ENCODE data around the gene AOPEP.
A peak's percentile ranks its signal among the peaks of the same experiment; 100 is the strongest.

Gene AOPEP

DNA sequence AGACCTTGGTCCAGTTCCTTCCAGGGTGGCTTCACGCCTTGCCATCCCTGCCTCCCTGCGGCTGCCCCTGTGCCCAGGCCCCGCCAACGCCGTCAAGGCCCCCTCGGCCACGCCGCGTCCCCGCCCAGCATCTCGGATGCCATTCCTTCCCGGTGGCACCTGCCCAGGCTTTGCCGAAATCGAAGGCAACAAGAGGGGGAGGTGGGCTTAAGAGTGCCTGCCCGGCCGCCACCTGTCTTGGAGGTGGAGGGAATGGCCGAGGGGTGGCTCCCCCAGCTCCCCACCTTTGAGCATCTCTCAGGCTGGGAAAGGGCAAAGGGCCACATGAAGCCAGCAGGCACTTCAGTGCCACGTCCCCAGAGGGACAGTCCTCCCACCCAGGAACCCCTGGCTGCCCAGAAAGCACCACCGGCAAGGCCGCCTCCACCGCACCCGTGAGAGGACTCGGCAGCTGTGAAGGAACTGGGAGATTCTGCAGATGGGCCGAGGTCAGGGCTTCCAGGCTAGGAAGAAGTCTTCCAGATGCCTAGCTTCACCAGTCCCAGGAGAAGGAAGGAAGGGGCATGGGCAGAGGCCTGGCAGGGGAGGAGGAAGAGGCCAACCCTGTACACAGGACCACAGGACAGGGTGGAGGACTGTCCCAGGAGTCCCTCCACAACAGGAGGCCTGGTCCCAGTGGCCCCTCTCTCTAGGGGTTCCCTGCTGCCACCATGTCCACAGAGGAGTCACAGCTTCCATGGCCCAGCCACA is 373.0 kb downstream of the AOPEP start:
- no peaks in the 10 kb centered on the region for H3K27me3 ChIP-seq (ENCODE audit: control insufficient read depth in 2 of 2, insufficient read depth in 2 of 2, low read length in 2 of 2)
- no peak overlapping the region for H3K4me3 ChIP-seq (ENCODE audit: low read length in 2 of 2)
- H3K36me3 ChIP-seq (ENCODE audit: control insufficient read depth in 2 of 2, insufficient read depth in 2 of 2, low read length in 2 of 2): peaks cover 6 to 8% of the 10 kb centered on the region in 2 donors
- no peaks in the 10 kb centered on the region for H3K9me3 ChIP-seq (ENCODE audit: control insufficient read depth in 2 of 2, low read length in 2 of 2)
- no peak overlapping the region for H3K9ac ChIP-seq (ENCODE audit: low read depth in 1 of 2, low read length in 2 of 2)
- peaks cover 0 to 3% of the 10 kb centered on the region in 2 donors for H3K4me1 ChIP-seq (ENCODE audit: control insufficient read depth in 2 of 2, insufficient read depth in 2 of 2, low read length in 2 of 2)
- H3K27ac ChIP-seq (ENCODE audit: low read depth in 2 of 2, low read length in 2 of 2): no peak overlapping the region

DNA sequence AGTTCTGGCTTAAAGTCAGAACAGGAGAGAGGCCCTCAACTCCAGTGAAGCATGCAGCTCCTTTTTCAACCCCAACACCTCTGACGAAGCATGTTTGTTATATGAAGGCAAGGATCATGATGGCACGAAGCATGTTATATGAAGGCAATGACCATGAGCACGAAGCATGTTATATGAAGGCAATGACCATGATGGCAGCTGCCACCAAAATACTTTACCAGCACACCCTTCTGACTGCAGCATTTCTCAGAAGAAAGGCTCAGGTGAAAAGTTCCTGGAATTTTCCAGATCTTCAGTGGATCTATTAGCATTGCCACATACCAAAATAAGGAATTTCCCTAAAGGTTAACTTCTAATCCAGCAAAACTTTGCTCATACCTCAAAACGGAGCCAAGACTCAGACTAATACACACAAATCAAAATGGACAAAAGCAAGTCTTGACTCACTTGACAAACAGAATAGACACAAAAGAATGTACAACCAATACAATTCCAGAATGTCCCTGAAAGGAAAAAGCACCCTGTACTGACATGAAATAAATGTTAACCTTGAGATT is 373.6 kb downstream of the AOPEP start:
- no peaks in the 10 kb centered on the region for H3K27me3 ChIP-seq (ENCODE audit: control insufficient read depth in 2 of 2, insufficient read depth in 2 of 2, low read length in 2 of 2)
- H3K36me3 ChIP-seq (ENCODE audit: control insufficient read depth in 2 of 2, insufficient read depth in 2 of 2, low read length in 2 of 2): peaks cover 6 to 8% of the 10 kb centered on the region in 2 donors
- peaks cover 0 to 3% of the 10 kb centered on the region in 2 donors for H3K4me1 ChIP-seq (ENCODE audit: control insufficient read depth in 2 of 2, insufficient read depth in 2 of 2, low read length in 2 of 2)
- H3K27ac ChIP-seq (ENCODE audit: low read depth in 2 of 2, low read length in 2 of 2): no peak overlapping the region
- H3K4me3 ChIP-seq (ENCODE audit: low read length in 2 of 2): no peak overlapping the region
- H3K9me3 ChIP-seq (ENCODE audit: control insufficient read depth in 2 of 2, low read length in 2 of 2): no peaks in the 10 kb centered on the region
- no peak overlapping the region for H3K9ac ChIP-seq (ENCODE audit: low read depth in 1 of 2, low read length in 2 of 2)

DNA sequence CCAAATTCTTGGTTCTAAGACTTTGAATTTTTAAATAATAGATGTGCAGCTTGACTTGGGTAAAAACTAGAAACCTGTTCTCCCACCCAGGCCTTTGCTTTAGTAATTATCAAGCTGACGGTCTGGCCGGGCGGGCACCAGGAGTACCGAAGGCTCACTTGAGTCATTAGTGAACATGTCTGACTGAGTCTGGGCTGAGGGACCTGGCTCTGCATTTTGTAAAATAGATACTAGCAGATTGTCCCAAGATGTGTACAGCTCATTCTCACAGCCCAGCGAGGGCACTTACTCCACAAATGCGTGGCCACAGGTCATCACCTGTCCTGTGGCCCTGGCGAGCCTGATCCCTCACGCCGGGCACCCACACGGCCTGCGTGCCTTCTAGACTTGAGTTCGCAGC is 374.8 kb downstream of the AOPEP start:
- H3K36me3 ChIP-seq (ENCODE audit: control insufficient read depth in 2 of 2, insufficient read depth in 2 of 2, low read length in 2 of 2): peaks cover 6 to 8% of the 10 kb centered on the region in 2 donors
- peaks cover 0 to 3% of the 10 kb centered on the region in 2 donors for H3K4me1 ChIP-seq (ENCODE audit: control insufficient read depth in 2 of 2, insufficient read depth in 2 of 2, low read length in 2 of 2)
- H3K9ac ChIP-seq (ENCODE audit: low read depth in 1 of 2, low read length in 2 of 2): no peak overlapping the region
- H3K4me3 ChIP-seq (ENCODE audit: low read length in 2 of 2): no peak overlapping the region
- H3K27me3 ChIP-seq (ENCODE audit: control insufficient read depth in 2 of 2, insufficient read depth in 2 of 2, low read length in 2 of 2): no peaks in the 10 kb centered on the region
- H3K9me3 ChIP-seq (ENCODE audit: control insufficient read depth in 2 of 2, low read length in 2 of 2): no peaks in the 10 kb centered on the region
- H3K27ac ChIP-seq (ENCODE audit: low read depth in 2 of 2, low read length in 2 of 2): no peak overlapping the region

DNA sequence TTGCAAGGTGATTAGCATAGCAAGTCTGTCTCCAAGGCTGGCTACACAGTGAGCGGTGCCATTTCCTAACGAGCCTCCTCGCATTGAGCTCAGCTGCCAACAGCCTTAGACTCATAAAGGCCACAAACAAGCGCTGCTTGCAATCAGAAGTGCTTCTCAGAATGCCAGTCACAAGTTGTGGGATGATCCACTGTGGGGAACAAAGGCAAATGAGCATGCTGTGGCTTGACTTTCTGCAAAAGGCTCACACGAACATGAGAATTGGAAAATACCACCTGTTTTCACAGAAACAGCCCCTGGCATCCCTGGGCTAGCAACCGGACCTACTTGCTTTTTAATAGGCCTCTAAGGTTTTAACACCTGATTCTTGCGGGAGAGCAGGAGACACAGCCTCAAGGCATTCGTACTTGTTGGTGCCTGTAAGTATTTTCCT is 375.5 kb downstream of the AOPEP start:
- H3K36me3 ChIP-seq (ENCODE audit: control insufficient read depth in 2 of 2, insufficient read depth in 2 of 2, low read length in 2 of 2): peaks cover 11 to 13% of the 10 kb centered on the region in 2 donors
- peak overlapping the region in 1 of 2 donors; percentile 24 for H3K27ac ChIP-seq (ENCODE audit: low read depth in 2 of 2, low read length in 2 of 2)
- H3K9me3 ChIP-seq (ENCODE audit: control insufficient read depth in 2 of 2, low read length in 2 of 2): no peaks in the 10 kb centered on the region
- no peaks in the 10 kb centered on the region for H3K27me3 ChIP-seq (ENCODE audit: control insufficient read depth in 2 of 2, insufficient read depth in 2 of 2, low read length in 2 of 2)
- H3K9ac ChIP-seq (ENCODE audit: low read depth in 1 of 2, low read length in 2 of 2): no peak overlapping the region
- H3K4me3 ChIP-seq (ENCODE audit: low read length in 2 of 2): no peak overlapping the region
- H3K4me1 ChIP-seq (ENCODE audit: control insufficient read depth in 2 of 2, insufficient read depth in 2 of 2, low read length in 2 of 2): peaks cover 0 to 3% of the 10 kb centered on the region in 2 donors

DNA sequence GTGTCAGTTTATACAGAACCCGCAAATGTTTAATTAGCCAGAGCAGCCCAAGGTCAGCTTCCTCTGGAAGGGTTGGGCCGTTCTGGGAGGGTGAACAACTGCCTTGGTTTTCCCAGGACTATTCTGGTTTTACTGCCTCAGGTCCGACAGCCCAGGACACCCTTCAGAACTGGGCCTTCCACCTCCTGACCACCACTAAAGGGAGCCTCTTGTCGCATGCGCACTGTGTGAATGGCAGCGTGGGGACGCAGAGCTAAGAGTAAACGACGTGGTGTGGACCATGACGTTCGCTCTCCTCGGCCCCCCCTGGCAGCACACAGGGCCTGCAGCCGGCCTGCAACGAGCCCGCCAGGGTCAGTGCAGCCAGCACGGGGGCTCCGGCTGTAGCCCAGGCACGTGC is 376.1 kb downstream of the AOPEP start:
- H3K9me3 ChIP-seq (ENCODE audit: control insufficient read depth in 2 of 2, low read length in 2 of 2): no peaks in the 10 kb centered on the region
- H3K9ac ChIP-seq (ENCODE audit: low read depth in 1 of 2, low read length in 2 of 2): no peak overlapping the region
- H3K36me3 ChIP-seq (ENCODE audit: control insufficient read depth in 2 of 2, insufficient read depth in 2 of 2, low read length in 2 of 2): peaks cover 13% of the 10 kb centered on the region in 2 donors
- no peaks in the 10 kb centered on the region for H3K27me3 ChIP-seq (ENCODE audit: control insufficient read depth in 2 of 2, insufficient read depth in 2 of 2, low read length in 2 of 2)
- peak overlapping the region in 1 of 2 donors; percentile 24 for H3K27ac ChIP-seq (ENCODE audit: low read depth in 2 of 2, low read length in 2 of 2)
- peaks cover 0 to 3% of the 10 kb centered on the region in 2 donors for H3K4me1 ChIP-seq (ENCODE audit: control insufficient read depth in 2 of 2, insufficient read depth in 2 of 2, low read length in 2 of 2)
- H3K4me3 ChIP-seq (ENCODE audit: low read length in 2 of 2): no peak overlapping the region

DNA sequence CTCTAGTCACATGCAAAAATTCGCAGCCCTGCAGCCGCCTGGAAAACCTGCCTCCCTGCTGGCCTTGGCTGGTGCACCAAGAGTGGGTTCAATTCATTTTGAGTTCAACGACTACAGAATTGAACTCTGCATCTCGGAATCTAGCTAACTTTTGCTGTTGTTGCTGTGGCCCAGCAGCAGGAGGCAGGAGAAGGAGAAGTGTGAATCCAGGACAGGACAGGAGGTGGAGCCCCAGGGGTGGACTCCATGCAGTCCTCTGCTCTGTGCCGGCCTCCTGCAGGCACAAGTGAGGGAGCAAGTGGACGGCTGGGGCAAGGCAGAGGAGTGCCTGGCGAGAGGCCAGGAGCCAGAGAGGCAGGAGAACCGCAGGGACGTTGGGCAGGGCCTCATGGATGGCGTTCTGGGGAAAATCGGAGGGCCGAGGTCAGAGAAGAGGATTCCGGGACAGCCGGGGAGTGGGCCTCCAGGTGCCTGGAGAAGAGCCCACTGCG is 376.8 kb downstream of the AOPEP start:
- Histone ChIP-seq H3K4me3 (ENCODE audit: low read length in 2 of 2) (no peak overlapping the region), H3K27ac (ENCODE audit: low read depth in 2 of 2, low read length in 2 of 2) (no peak overlapping the region), H3K27me3 (ENCODE audit: control insufficient read depth in 2 of 2, insufficient read depth in 2 of 2, low read length in 2 of 2) (no peaks in the 10 kb centered on the region), H3K9me3 (ENCODE audit: control insufficient read depth in 2 of 2, low read length in 2 of 2) (no peaks in the 10 kb centered on the region), H3K9ac (ENCODE audit: low read depth in 1 of 2, low read length in 2 of 2) (no peak overlapping the region), H3K36me3 (ENCODE audit: control insufficient read depth in 2 of 2, insufficient read depth in 2 of 2, low read length in 2 of 2) (peaks cover 13% of the 10 kb centered on the region in 2 donors), H3K4me1 (ENCODE audit: control insufficient read depth in 2 of 2, insufficient read depth in 2 of 2, low read length in 2 of 2) (peaks cover 0 to 3% of the 10 kb centered on the region in 2 donors)

DNA sequence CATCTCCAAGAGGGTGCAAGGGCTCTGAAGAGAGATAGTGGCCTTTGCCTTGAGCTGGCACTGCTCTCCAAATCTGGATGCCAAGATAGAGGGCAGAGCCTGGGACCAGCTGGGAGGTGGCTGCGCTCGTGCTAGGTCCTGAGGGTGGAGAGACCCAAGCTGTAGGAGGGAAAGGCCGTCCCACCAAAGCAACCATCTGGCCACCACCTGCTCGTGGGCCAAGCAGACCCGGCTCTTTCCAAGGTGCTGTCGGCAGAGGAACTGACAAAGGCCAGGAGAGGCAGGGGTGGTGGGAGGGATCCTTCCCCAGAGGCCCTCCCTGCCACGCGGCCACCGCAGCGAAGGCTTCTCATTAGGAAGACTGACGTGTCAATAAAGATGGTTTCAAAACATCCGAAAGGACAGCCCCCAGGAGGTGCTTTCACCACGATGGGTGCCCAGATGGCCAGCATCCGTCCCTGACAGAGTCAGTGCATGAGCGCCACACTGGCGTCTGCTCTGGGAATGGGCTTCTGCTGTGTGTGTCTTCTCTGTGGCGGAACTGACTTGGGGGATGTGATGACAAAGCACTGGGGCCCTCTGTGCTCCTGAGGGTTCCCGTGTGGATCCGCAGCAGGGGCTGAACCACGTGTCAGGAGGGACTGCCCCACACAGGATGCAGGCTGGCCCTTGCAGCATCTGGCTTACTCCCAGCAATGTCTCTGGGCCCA is 377.5 kb downstream of the AOPEP start:
- Histone ChIP-seq H3K9ac (ENCODE audit: low read depth in 1 of 2, low read length in 2 of 2) (no peak overlapping the region), H3K4me1 (ENCODE audit: control insufficient read depth in 2 of 2, insufficient read depth in 2 of 2, low read length in 2 of 2) (peaks cover 0 to 3% of the 10 kb centered on the region in 2 donors)

DNA sequence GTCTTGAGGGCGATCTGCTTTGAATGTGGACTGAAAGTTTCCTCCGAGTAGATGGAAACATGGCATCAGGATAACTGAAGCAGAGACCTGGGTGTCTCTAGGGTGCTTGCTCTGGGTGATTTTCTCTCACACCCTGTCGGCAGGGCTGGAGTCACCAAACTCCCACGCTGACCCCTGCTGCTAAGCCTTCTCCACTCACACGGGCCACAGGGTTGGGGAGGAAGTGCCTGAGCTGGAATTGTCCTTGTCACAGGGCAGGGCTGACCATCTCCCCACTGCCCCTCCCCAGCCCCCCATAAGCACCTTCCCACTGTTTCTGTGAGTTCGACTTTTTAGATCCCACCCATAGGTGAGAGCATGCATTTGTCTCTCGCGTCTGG is 378.1 kb downstream of the AOPEP start:
- Histone ChIP-seq H3K4me1 (ENCODE audit: control insufficient read depth in 2 of 2, insufficient read depth in 2 of 2, low read length in 2 of 2) (peaks cover 0 to 3% of the 10 kb centered on the region in 2 donors), H3K27me3 (ENCODE audit: control insufficient read depth in 2 of 2, insufficient read depth in 2 of 2, low read length in 2 of 2) (no peaks in the 10 kb centered on the region), H3K36me3 (ENCODE audit: control insufficient read depth in 2 of 2, insufficient read depth in 2 of 2, low read length in 2 of 2) (peaks cover 10 to 12% of the 10 kb centered on the region in 2 donors), H3K9ac (ENCODE audit: low read depth in 1 of 2, low read length in 2 of 2) (no peak overlapping the region), H3K4me3 (ENCODE audit: low read length in 2 of 2) (no peak overlapping the region), H3K27ac (ENCODE audit: low read depth in 2 of 2, low read length in 2 of 2) (no peak overlapping the region), H3K9me3 (ENCODE audit: control insufficient read depth in 2 of 2, low read length in 2 of 2) (no peaks in the 10 kb centered on the region)

More for the DNA sequence above, 377.5 kb downstream of the AOPEP start:
- no peaks in the 10 kb centered on the region for H3K9me3 ChIP-seq (ENCODE audit: control insufficient read depth in 2 of 2, low read length in 2 of 2)
- no peak overlapping the region for H3K4me3 ChIP-seq (ENCODE audit: low read length in 2 of 2)
- H3K36me3 ChIP-seq (ENCODE audit: control insufficient read depth in 2 of 2, insufficient read depth in 2 of 2, low read length in 2 of 2): peaks cover 13% of the 10 kb centered on the region in 2 donors
- H3K27me3 ChIP-seq (ENCODE audit: control insufficient read depth in 2 of 2, insufficient read depth in 2 of 2, low read length in 2 of 2): no peaks in the 10 kb centered on the region
- H3K27ac ChIP-seq (ENCODE audit: low read depth in 2 of 2, low read length in 2 of 2): no peak overlapping the region

DNA sequence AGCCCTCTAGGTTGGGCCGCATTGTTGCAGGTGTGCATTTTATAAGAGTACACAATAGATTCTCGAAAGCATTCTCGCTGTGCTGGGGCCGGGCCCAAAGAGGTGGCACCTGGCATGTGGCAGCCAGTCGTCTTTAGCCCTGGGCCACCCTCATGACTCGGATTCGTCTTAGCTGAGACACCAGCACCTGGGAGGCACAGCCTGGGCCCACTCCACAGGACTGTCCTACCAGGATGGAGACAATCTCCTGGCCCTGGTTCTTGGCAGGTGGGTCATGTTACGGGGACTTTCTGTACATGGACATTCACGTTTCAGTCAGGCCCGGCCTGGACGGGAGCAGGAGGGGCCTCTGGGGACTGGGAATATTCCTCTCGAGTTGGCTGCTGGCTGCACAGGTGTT is 378.5 kb downstream of the AOPEP start:
- Histone ChIP-seq H3K9ac (ENCODE audit: low read depth in 1 of 2, low read length in 2 of 2) (no peak overlapping the region), H3K27ac (ENCODE audit: low read depth in 2 of 2, low read length in 2 of 2) (no peak overlapping the region), H3K4me1 (ENCODE audit: control insufficient read depth in 2 of 2, insufficient read depth in 2 of 2, low read length in 2 of 2) (peaks cover 0 to 3% of the 10 kb centered on the region in 2 donors), H3K36me3 (ENCODE audit: control insufficient read depth in 2 of 2, insufficient read depth in 2 of 2, low read length in 2 of 2) (peaks cover 10 to 13% of the 10 kb centered on the region in 2 donors), H3K27me3 (ENCODE audit: control insufficient read depth in 2 of 2, insufficient read depth in 2 of 2, low read length in 2 of 2) (no peaks in the 10 kb centered on the region), H3K9me3 (ENCODE audit: control insufficient read depth in 2 of 2, low read length in 2 of 2) (no peaks in the 10 kb centered on the region), H3K4me3 (ENCODE audit: low read length in 2 of 2) (no peak overlapping the region)

Data from mucosa of rectum (tissue), 2 donors.